GM19240 (cell line): Measurements from ENCODE around the gene CEP95.
A peak's percentile ranks its signal among the peaks of the same experiment; 100 is the strongest.
"Not testable (repeated sequence)": the region's sequence is repeated elsewhere in the genome, so short reads cannot be mapped to it uniquely, and the experiment has no call there.

ENCODE experiments used
- DNase-seq: peaks from one replicate; pipeline ENCODE4 v3.0.0; 2011; ENCODE audit warnings: low spot score; ENCODE audit not compliant: insufficient read length

CEP95 gene

DNA sequence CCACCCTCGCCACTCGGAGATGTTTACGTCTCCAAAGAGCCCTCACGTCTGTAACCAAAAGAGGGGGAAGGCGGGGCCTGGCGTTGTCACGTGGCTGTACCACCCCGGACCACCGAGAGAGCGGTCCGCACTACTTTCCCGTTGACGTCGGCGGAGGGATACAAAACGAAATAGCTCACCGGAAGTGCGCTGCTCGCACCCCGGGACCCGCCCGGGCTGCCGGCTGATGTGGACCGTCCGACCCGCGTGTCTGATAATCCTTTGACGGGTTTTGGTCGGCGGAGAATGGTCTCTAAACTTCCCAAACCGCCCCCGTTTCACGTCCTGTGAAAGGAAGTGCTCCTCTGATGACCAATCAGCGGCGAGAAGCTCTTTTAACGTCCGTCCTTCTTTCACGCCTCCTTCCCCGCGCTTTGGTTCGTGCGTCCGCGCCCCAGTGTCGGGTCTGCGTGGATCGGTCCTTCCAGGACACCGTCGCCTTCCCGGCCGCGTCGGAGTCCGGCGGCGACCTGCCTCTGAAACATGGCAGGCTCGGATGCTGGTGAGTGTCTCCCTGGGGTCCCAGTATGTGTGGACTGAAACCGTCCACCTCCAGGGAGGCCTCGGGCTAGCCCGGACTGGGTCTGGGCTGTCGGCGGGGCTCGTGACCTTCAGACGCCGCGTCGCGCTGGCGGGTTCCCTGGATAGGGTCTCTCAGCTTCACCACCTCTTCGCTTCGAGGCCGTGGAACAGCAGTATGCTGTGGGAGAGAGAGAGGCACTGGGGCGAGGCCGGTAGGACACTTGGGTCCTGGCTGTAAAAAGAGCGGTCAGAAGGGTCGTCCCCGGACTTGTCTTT, at the start of gene CEP95:
Gene CEP95 (plus strand): TSS at position 402 of the 837 bp plus-strand sequence. CDS start 121 bp downstream, at position 523.
- peak; percentile 35 for DNase-seq

DNA sequence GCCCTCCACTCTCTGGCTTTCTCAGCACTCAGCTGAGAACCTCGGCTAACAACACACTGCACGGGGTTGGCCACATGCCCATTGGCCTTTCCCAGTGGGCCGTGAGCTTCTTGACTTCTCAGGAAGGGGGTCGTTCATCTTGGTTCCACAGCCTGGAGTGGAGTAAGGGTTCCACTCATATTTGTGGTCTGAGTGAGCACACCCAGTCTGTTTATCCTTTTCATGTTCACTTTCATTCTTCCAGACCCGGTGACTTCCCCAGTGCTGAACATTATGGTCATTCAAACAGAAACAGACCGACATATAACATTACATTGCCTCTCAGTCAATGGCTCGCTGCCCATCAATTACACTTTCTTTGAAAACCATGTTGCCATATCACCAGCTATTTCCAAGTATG, 49.6 kb upstream of the CEP95 start:
- no peak for DNase-seq

GRCh38 chr17:64458756-64459155, 48.0 kb upstream of the CEP95 start:
- no peak for DNase-seq

- DNase-seq: no peak
These were observed 47.5 kb upstream of the CEP95 start for GRCh38 chr17:64459284-64459747.

- not testable (repeated sequence) for DNase-seq
These were observed 47.0 kb upstream of the CEP95 start for GRCh38 chr17:64459818-64460217.

GRCh38 chr17:64460955-64461354, 45.8 kb upstream of the CEP95 start:
- no peak for DNase-seq

- no peak for DNase-seq
These were observed 45.0 kb upstream of the CEP95 start for GRCh38 chr17:64461788-64462187.

- DNase-seq: no peak
These were observed 40.6 kb upstream of the CEP95 start for GRCh38 chr17:64466019-64466735.

DNA sequence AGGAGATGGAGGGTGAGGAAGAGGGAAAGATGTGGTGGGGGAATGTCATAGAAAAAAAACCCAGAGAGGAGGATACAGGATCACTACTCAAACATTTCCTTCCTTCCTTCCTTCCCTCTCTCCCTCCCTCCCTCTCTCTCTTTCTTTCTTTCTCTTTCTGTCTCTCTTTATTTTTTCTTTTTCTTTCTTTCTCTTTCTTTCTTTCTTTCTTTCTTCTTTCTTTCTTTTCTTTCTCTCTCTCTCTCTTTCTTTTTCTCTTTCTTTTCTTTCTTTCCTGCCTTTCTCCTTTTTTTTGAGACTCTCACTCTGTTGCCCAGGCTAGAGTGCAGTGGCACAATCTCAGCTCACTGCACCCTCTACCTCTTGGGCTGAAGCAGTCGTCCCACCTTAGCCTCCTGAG, 39.9 kb upstream of the CEP95 start:
- DNase-seq: not testable (repeated sequence)

DNA sequence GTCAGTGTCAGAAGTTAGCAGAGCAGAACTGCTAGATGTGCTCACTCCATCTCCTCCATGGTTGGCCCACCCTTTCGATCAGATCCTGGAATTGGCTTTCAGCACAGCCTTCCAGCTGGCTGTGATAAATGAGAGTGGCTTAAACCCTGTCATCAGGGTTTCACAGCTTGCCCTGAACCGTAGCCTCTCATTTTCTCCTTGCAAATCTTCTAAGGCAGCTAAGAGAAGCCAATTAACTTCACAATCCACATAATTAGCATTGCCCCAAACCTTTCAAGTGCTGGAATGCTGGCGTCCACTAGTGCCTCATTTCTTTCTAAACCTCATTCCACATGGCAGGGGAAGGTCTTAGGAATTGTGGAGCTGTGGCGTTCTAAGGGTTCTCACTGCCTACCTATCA, 36.2 kb upstream of the CEP95 start:
- DNase-seq: no peak

DNA sequence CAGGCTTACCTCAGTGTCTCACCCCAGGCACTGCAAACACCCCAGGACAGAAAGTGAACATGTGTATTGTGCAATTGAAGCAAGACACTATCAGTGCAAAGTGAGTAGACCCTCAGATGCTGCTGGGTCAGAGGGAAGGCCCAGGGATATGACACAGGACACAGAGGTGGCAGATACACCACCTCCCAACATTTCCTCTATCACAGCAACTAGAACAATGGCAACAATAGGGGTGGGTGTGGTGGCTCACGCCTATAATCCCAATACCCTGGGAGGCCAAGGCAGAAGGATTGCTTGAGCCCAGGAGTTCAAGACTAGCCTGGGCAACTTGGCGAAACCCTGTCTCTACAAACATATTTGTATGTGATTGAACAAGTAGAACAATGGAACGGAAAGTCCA, 35.3 kb upstream of the CEP95 start:
- no peak for DNase-seq

DNA sequence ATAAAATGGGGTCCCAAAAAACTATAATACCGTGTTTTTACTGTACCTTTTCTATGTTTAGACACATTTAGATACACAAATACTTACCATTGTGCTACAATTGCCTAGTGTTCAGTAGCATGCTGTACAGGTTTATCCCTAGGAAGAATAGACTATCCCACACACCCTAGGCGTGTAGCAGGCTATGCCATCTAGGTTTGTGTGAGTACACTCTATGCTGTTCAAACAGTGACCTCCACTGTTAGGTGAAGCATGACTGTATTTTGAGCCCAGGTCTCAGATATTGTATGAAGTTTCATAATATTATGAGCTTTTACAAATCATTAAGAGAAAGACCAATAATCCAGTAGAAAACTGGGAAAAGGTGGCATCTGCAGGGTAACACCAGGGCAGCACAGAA, 34.2 kb upstream of the CEP95 start:
- no peak for DNase-seq

GRCh38 chr17:64477849-64478248, 28.9 kb upstream of the CEP95 start:
- no peak for DNase-seq

- DNase-seq: no peak
These were observed 25.8 kb upstream of the CEP95 start for GRCh38 chr17:64480951-64481350.

DNA sequence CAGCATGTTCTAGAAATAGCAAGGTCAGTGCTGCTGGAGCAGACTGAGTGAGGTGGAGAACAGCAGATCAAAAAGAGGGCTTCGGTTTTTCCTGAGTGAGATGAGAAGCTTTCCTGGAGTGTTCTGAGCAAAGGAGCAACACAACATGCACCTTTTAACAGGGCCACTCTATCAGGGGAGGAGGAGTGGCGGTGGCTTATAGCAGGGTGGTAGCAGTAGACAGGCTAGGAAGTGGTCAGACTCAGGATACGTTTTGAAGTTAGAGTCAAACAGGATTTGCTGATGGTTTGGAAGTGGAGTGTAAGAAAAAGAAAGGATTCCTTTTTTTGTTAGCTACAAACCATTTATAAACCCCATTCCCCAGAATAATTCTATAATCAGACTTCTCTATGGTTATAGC, 22.4 kb upstream of the CEP95 start:
- no peak for DNase-seq

DNA sequence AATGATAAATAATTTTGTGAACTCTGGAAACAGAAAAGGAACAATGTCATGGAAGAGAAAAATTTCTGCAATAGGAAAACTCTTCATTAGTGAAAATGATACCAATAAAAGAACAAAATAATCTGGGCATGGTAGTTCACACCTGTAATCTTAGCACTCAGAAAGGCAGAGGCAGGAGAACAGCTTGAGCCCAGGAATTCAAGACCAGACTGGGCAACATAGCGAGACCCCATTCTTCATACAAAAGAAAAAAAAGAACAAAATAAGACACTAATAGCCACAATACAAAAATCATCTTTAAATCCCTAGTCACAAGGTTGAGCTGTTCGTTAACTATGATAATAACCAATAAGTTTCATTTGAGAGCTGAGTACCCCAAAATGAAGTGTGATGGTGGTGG, 18.5 kb upstream of the CEP95 start:
- DNase-seq: no peak

DNA sequence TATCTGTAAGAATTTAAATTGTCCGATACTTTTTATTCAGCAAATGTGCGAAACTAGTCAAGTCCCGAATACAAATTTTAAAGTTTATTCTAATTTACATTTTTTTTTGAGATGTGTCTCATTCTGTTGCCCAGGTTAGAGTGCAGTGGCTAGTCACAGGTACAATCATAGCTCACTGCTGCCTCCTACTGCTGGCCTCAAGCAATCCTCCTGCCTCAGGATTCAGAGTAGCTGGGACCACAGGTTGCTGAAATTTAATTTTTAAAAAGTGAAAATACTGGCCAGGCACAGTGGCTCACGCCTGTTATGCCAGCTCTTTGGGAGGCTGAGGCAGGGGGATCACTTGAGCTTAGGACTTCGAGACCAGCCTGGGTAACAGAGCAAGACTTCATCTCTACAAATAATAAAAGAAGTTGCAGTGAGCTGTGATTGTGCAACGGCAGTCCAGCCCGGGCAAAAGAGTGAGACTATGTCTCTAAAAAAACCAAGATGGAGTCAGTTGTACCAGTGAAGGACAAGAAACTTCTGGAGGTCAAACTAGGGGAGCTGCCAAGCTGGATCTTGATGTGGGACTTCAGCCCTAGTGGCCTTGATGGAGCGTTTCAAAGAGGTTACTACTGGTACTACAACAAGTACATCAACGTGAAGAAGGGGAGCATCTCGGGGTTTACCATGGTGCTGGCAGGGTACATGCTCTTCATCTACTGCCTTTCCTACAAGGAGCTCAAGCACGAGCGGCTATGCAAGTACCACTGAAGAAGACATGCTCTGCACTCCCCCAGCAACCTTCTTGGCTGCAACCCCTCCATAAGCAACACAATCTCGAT, 15.5 kb upstream of the CEP95 start:
- no peak for DNase-seq

- no peak for DNase-seq
These were observed 14.8 kb upstream of the CEP95 start for GRCh38 chr17:64491994-64492393.

DNA sequence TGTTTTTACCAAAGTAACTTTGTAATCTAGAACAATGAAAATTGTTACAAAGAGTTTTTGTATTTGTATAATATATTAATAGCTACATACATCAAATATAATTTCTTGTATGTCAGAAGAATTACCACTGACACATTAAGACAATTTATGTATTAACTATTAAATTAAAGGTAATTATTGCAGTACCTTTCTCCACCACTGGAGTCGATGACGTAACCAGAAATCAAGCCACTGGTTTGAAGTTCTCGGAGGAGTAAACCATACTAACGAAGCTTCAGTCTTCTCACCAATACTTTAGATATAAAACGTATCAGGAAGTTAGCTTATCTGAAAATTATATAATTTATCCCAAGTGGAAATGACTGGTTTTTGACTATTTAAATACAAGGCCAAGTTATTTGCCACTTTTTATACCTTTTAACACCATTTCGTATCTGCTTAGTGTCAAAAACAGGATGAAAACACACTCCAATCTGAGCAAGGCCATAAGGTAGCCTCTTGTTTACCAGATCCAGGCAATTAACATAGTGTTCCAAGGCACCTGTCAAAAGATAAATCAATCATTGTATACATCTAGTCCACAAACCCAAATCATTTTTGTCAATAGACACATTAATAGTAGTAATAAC, 14.2 kb upstream of the CEP95 start:
- DNase-seq: no peak

DNA sequence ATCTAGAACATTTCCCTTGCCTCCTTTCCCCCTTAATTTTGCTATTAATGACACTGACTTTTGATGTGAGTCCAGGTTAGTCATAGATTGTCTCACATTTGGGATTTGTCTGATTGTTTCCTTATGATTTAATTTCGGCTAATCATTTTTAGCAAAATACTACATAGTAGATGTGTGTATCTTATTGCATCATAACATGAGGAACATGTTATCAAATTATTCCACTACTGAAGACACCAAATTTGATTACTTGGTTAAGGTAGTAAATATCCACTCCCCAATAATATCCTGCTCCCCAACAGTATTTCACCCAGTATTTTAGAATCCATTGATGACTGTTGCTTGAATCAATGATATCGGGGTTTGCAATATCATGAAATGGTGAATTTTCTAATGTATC, 12.7 kb upstream of the CEP95 start:
- DNase-seq: no peak

- DNase-seq: not testable (repeated sequence)
These were observed 11.5 kb upstream of the CEP95 start for GRCh38 chr17:64495300-64495699.
